SHP77 (cell line): ENCODE measurements around the gene RNF227.

Experiments
- DNase-seq, 2 experiments: peaks; one replicate each; lab custom pipeline; 2025; lab: John Stamatoyannopoulos, UW

The RNF227 gene

DNA sequence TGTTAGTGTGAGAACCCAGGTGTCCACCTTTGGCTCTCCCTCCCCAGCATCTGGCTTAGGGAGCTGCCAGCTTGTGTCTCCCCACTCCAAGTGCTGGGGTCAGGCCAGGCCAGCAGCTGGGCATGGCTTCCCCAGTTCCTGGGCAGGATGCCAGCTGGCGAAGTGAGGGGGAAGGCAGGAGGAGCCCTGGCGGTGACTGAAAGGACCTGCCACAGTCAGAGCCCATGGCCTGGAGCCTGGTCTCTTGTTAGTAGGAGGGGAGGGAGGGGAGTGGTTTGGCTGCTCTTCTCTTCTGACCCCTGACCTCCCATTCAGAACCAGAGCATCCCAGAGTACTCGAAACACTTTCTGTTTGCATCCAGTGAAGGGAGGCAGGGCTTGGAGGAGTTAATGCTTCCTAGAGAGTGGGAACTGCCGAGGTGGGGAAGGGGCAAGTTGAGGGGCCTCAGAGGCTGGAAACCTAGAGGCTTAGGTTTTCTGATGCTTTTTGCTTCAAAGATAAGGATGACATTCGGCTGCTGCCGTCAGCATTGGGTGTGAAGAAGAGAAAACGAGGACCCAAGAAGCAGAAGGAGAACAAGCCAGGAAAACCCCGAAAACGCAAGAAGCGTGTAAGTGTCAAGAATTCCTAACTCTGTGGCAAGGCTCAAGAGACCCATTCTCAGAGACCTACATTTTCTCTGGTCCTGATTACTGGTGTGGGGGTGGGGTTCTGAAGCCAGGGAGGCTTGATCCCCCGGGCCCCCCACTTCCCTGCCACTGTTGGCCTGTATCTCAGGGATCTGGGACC is 26.7 kb downstream of the RNF227 start:
- DNase-seq: peak; percentile 99

DNA sequence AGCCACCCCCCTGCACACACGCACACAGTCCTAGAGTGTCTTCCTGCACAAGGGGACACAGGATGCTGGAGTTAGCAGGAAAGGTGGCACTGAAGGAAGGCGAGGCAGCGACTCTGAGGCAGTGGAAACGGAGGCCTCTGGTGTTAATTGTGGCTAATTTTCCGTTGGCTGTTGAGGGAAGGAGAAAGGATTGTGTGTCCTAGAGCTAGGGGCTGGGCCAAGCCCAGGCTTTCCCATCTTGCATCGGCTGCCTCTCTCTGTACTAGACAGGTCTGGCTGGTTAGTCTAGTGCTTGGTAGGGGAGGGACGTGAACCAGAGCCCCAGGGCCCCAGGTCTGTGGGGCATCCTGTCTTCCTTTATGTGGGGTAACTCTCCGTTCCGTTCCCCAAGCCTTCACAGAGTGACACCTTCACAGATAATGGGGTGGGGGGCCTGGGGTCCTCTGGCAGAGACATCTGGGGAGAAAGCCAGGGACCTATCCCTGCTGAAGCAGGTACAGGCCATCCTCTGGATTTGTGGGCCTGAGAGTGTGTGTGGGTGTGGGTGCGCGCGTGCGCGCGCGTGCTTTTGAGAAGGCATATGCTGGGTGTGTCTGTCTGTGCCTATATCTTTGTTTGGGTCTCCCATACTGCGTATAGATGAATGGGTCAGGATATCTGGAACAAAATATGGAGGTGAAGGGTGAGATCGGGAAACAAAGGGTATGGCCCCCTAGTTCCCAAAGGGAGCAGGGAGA is 27.7 kb downstream of the RNF227 start, which contains the start of gene CHD3:
Gene CHD3 (plus strand): TSS at position 606 of the 737 bp plus-strand sequence. CDS start 212 bp downstream, outside the sequence.
- peak; percentile 22 to 73 for DNase-seq

DNA sequence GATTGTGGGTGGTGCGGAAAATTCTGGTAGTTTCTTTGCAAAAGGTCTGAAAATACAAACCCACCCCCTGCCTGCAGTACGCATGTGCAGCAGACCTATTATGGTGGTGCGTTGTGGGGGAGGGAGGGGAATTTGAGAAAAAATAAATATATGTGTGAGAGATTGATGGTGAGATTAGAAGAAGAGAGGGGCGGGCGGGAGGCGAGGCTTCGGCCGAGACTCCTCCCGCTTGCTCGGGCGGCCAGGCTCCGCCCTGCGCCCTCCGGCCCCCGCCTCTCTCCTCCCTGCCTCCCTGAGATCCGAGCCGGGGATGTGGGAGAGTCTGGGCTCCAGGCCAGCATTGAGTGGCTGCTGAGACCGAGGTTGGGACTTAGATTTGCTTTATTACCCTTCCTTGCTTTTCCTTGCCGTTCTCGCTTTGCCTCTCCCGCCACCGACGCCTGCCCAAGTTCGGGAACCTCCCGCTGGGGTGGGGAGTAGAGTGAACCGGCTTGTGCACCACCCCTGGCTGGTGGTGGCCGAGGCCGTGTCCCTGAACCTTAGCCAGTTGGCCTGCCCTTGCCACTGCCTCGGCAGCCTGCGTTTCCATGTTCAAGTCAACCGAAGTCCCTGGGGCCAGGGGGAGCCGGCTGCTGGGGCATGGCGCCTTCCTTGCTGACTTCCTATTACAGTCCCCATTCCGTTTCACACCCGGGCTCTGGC is 28.5 kb downstream of the RNF227 start:
- peak; percentile 95 to 100 for DNase-seq

DNA sequence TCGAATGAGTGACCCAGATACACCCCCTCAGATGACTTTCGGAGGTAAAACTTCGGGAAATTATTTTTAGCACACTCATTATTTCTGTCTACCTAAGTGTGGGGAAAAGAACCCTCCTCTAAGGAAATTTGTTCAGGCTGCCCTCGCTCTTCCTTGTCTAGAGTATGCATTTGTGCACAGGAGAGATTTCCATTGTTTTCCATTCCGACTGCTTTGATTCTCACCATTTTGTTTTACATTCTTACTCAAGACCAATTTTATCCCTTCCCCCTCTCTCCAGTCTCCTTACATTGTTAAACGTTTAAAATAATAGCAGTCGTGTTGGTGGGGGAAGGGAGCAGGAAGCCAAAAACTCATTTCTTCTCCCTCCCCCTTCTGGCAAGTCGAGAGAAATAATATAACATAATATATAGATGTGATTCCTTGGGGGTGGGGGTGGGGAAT is 29.0 kb downstream of the RNF227 start:
- no peak for DNase-seq

DNA sequence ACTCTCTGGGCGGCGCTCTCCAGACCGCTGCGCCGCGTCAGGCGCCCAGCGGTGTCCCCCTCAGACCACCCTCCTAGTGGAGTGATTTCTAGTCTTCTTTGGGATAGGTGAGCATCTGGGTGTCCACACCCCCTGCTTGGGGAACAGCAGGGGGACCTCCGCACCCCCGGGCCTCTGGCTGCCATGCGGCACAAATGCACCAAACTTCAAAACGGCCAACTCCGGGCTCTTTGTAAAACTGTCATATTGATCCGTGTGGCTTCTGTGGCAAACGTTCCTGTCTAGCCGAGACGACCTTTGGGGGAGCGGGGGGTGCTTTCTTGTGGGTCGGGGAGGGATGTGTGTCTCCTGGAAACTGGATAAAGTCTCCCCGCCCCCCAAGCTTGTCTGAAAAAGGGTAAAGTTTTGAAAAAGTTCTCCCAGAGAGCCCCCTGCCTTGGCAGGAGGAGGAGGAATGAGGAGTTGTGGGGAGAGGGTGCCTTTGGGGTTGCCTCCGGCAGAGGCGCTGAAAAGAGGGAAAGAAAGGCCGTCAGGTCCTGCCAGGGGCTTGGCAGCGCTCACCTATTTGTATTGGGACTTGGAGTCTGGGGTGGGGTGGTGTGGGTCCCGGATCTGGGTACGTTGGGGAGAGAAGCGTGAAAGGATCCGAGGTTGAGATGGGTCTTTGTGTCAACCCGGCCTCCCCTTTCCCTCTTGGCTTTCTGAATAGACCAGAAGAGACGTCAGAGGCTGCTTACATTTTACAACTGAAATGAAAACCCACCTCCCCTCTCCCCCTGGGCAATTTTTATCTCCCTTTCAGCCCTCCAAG is 29.7 kb downstream of the RNF227 start:
- peak; percentile 33 to 64 for DNase-seq

DNA sequence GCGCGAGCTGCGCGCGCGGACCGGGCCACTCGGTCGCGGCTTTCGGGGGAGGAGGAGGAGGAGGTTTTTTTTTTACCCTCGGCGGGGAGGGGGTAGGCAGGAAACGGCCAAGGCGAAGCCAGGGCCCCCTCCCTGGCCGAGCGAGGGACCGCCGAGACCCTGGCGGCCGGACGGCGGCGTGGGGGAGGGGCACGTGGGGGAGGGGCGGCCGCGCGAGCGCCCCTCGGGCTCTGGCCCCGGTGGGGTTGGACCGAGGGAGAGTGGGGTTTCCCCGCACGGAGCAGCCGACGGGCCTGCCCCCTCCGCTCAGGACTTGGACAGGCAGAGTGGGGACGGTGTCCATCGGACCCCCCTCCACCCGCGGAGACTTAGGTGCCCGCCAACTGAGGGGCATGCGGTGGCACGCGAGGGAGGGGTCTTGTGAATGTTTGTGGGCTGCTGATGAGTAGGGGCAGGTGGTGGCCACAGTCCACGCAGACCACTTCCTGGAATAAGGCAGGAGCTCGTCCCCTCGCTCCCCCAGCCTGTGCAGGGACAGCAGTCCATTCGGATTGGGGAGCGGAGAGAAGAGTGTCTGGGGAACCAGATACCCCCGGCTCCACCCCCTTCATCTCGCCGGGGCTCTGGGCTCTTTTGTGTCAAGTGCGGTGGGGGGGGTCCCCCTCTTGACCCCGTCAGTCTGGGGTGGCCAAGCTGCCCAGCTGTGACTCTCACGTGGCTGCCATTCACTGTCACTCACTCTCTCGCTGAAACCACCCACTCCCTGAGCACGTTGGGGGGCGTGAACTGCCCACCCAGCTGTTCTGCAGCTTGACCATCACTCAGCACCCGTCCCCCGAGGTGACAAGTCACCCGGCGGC is 30.5 kb downstream of the RNF227 start:
- peak; percentile 34 to 59 for DNase-seq

DNA sequence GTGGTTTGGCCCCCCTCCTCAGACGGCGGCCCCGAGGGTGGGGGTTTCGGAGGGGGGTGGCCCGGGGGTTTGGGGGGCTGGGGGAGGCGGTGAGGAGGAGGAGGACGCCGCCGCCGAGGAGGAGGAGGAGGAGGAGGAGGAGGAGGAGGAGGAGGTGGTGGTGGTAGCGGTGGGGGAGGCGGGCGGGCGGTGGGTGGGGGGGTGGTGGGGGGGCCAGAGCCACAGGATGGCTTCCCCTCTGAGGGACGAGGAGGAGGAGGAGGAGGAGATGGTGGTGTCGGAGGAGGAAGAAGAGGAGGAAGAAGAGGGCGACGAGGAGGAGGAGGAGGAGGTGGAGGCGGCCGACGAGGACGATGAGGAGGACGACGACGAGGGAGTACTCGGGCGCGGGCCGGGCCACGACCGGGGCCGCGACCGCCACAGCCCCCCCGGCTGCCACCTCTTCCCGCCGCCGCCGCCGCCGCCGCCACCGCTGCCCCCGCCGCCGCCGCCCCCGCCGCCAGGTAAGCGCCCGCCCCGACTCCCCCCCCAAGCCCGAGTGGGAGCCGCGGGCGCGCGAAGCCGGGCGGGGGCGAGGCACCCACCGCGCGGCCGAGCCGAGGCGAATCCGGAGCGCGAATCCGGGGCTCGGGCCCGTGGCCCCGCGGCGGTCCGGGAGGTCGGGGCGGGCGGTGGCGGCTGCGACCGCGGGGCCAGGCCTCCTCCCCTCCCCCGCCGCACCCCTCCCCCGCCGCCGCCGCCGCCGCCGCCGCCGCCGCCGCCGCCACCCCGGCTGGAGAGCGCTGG is 31.3 kb downstream of the RNF227 start:
- no peak for DNase-seq

DNA sequence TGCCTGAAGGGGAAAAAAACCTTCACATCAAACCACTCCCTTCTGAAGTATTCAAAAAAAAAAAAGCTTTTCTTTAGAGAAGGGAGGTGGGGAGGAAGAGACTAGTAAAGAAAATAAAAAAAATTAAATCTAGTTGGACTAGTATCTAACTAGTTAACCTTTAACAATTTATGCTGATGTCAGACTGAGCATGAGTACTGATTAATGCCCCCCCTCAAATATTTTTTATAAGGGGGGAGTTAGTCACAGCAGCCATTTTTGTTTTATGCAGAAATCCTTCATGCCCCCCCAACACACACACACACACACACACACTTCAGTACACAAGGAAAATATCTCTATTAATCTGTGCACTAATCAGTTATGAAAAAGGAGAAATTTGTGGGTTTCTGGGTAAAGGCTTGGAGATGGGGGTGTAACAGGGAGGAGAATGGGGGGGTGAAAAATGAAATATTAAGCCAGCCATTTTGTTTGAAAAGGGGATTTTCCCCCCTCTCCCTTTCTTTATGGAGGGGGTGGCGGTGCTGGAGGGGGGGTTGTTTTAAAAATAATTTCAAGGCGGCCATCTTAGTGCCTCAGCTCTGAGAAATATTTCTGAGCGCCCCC is 32.2 kb downstream of the RNF227 start:
- peak; percentile 34 to 55 for DNase-seq

DNA sequence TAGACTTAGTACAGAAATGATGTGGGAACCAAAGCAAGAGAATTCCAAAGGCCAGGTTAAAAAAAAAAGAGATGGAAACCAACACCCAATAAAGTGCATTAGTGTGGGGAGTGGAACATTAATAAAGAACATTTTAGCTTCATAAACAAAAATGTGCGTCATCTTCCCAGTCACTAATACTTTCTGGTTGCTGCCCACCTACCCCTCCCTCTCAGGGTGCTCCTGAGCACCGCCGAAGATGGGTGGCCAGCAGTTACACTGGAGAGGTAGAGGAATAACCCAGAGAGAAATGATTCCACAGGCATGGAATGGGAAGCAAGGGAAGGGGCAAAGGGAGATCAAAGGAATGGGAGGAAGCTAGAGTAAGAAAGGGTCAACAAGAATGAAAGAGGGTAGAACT is 33.5 kb downstream of the RNF227 start:
- DNase-seq: peak in 1 of 2 experiments; percentile 50

DNA sequence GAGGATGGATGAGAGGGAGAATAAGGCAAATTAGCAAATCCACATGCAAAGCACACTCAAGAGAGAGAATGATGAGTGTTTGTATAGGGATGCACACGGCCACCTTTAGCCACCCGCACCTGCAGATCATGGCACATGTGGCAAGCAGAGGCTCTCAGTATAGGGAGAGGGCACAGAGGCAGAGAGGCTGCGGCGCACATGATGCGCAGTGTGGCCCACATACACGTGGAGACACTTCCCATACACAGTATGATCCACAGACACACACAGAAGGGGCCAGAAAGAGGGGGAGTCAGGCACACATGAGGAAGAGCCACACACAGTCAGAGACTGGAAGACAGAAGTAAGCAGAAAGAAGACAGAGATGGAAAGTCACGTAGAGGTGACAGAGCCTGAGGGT is 34.0 kb downstream of the RNF227 start:
- peak; percentile 82 to 87 for DNase-seq

DNA sequence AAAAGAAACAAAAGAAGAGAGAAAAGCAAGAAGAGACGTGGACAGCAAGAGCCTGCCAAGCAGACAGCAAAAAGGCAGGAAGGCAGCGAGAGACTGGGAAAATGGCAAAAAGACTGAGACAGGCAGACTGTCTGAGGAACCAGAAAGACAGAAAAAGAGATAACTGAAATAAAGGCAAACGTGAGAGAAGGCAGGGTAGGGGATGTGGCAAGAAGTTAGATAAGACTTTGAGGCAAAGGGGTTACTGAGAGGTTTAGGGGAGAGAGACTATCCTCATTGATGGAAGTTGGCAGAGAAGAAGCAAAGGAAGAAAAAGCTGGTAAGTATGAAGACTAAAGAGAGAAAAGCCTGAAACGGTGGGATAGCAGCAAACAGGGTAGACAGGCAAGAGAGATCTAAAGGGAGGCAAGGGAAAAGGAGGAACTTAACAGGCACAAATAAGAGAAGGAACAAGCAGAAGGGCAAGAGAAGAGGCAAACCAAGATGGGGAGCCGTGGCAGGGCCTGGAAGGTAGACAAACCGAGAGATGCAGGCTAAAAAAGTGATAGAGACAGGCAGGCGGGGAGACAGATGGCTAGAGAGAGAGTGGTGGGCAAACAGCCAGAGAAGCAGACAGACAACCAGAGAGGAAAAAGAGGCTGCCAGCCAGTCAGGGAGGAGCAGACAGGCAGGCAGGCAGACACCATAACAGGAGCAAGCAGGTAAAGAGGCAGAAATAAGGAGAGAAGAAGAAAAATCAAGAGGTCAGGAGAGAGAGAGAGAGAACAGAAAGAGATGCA is 34.6 kb downstream of the RNF227 start:
- peak; percentile 77 to 79 for DNase-seq

DNA sequence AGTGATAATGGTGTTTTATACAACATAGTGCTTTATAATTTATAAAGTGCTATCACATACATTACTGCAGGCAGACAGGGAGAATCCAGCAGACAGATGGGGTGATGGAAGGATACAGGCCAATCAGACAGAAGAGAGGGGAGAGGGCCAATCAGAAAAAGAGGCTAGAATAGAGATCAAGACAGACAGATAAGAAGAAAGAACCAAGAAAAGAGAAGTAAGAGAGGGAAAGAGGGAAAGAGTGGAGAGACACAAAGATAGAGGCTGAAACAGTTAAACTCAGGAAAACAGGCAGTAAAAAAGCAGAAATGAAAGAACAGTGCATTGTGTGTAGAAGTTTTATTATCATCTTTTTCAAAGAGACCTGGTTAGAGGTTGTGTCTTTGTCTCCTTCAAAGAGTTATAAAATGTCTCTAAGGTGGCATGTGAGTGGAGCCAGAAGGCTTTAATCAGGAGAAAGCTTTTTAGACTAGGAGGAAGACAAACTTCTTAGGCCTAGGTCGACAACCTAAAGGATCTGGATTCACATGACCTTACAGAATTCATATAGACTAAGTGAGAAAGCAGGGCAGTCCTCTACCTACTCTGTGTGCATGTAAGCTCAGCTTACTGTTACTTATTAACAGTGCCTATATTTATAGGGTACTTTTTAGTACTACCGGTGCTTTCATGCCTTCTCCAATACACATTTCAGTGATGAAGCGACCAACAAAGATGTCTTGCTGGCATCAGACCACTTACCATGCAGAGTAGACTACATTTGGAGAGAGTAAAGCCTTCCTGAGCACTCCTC is 35.8 kb downstream of the RNF227 start:
- no peak for DNase-seq

DNA sequence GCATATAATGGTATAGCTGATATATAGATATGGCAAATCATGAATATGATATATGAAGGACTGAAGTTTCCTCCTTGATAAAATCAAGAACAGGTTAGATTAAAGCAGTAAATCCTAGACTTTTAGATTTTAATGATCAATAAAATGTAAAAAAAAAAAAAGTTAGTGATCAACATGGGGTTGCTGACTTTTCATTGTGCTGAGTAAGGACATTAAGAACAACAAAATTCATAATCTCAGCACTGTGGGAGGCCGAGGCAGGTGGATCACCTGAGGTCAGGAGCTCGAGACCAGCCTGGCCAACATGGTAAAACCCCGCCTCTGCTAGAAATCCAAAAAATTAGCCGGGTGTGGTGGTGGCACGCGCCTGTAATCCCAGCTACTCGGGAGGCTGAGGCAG is 37.9 kb downstream of the RNF227 start:
- no peak for DNase-seq

DNA sequence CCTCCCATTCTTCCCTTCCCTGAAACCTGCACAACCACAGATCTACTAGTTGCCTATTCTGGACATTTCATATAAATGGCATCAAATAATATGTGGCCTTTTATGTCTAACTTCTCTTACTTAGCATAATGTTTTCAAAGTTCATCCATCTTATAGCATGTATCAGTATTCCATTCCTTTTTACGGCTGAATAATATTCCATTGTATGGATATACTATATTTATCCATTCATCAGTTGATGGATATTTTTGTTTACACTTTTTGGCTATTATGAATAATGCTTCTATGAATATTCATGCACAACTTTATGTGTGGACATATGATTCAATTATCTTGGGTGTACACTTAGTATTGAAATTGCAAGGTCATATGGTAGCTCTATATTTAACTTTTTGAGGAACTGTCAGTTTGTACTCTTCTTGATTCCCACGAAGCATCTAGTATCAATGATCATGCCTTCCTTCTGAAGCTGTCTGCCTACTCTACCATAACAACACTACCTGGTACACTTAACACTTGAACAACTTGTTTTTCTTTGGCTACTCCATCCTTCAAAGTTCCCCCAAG is 40.2 kb downstream of the RNF227 start:
- no peak for DNase-seq

DNA sequence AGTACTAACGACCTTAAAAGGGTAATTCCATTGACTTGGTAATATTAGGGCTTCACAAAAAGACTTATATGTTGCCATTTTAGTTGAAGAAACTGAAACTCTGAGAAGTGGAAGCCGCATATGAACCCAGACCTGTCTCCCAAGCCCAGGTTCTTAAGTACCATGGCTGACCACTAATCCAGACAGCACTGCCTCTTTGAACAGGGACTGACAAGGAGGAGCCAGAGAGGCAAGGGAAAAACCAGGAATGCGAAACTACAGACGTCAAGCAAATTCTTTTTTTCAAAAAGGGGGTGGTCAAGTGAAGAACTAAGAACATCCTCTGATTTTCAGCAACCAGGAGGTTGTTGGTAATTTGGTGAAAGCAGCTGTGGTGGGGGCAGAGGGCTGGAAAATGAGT is 43.0 kb downstream of the RNF227 start:
- no peak for DNase-seq

DNA sequence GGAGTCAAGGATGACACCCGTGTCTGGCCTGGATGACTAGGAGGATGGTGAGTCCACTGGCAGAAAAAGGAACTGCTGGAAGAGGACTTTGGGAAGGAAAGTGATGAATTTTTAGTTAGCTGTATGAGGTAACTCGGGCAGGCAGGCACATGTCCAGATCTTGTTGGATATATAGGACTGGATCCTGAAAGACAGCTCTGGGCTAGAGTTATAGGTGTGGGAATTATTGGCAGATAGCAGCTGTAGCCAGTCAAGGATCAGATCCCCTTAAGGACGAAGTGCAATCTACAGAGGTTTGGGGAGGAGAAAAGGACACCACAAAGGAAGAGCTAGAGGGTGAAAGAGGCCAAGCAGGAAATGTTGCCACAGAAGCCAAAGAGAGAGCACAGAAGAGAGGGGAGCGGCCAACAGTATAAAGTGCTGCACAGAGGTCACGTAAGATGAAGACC is 48.2 kb downstream of the RNF227 start:
- no peak for DNase-seq

DNA sequence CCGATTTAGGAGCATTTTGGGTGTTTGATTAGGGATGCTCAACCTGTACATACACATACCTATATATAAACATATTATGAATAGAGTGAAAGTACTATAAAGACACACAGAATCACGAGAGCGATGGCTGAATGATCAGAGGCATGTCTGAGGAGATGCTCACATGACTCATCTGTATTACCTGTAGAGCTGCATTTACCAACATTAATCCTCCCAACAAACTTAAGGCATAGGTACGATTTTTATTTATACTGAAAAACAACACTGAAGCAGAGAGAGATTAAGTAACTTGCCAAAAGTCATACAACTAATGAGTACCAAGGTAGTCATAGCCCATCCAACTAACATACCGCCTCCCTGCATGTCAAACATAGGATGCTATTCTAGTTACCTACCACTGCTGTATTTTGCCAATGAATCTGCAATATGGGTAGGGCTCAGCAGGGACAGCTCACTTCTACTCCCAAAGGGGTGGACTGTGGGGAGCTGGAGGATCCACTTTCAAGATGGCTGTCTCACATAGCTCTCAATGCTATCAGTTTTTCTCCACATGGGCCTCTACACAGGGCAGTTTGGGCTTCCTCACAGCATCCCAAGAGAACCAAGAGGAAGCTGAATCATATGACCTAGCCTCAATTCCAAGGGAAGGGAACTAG is 51.0 kb downstream of the RNF227 start:
- no peak for DNase-seq
